ENCODE results near the gene VEGFD.
A peak's percentile ranks its signal among the peaks of the same experiment; 100 is the strongest.
"Not testable (repeated sequence)": the region's sequence is repeated elsewhere in the genome, so short reads cannot be mapped to it uniquely, and the experiment has no call there.

The VEGFD gene

DNA sequence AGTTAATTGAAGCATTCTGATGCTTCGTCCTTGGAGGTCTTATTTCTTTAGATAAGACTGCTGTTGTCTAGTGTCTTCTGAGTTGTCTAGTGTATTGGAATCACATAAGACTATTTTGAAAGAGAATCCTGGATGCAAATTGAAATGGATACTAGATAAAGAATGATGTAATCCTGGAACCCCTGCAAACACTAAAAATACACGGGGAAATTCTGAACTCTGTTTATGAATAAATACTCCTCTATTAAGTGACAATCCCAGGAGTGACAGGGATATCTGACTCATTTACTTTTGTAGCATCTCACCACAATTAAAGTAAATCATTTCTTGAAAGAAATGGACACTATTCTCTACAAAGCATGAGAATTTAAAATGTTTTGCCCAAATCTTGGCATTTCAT lies 69.7 kb downstream of the VEGFD start:
- no peak for FAIRE-seq
- TF ChIP-seq, protein P1, sequence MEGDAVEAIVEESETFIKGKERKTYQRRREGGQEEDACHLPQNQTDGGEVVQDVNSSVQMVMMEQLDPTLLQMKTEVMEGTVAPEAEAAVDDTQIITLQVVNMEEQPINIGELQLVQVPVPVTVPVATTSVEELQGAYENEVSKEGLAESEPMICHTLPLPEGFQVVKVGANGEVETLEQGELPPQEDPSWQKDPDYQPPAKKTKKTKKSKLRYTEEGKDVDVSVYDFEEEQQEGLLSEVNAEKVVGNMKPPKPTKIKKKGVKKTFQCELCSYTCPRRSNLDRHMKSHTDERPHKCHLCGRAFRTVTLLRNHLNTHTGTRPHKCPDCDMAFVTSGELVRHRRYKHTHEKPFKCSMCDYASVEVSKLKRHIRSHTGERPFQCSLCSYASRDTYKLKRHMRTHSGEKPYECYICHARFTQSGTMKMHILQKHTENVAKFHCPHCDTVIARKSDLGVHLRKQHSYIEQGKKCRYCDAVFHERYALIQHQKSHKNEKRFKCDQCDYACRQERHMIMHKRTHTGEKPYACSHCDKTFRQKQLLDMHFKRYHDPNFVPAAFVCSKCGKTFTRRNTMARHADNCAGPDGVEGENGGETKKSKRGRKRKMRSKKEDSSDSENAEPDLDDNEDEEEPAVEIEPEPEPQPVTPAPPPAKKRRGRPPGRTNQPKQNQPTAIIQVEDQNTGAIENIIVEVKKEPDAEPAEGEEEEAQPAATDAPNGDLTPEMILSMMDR (IDR thresholded peaks at IDR 0.05; ENCODE audit: insufficient read depth, missing control alignments) = no peak
- DNase-seq (ENCODE audit: insufficient read length, low spot score) = no peak

- no peak for DNase-seq (ENCODE audit: insufficient read length, low spot score)
- FAIRE-seq = no peak
- TF ChIP-seq, protein P1 (IDR thresholded peaks at IDR 0.05; ENCODE audit: insufficient read depth, missing control alignments) = no peak
These were observed 73.1 kb downstream of the VEGFD start for GRCh38 chrX:15311119-15311518.

- TF ChIP-seq, protein P1 (IDR thresholded peaks at IDR 0.05; ENCODE audit: insufficient read depth, missing control alignments) = no peak
- no peak for FAIRE-seq
- DNase-seq (ENCODE audit: insufficient read length, low spot score) = no peak
These were observed 74.1 kb downstream of the VEGFD start for GRCh38 chrX:15310117-15310516.

DNA sequence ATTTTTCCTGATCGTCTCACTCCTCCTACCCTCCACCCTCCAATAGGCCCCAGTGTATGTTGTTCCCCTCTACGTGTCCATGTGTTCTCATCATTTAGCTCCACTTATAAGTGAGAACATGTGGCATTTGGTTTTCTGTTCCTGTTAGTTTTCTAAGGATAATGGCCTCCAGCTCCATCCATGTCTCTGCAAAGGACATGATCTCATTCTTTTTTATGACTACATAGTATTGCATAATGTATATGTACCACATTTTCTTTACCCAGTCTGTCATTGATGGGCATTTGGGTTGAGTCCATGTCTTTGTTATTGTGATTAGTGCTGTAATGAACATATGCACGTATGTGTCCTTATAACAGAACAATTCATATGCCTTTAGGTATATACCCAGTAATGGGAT lies 78.3 kb downstream of the VEGFD start:
- DNase-seq (ENCODE audit: insufficient read length, low spot score); FAIRE-seq: not testable (repeated sequence)

GRCh38 chrX:15301924-15302323 lies 82.3 kb downstream of the VEGFD start:
- FAIRE-seq (no peak), DNase-seq (ENCODE audit: insufficient read length, low spot score) (no peak)
- TF ChIP-seq, protein P1 (IDR thresholded peaks at IDR 0.05; ENCODE audit: insufficient read depth, missing control alignments) = no peak

GRCh38 chrX:15299941-15300851 lies 84.0 kb downstream of the VEGFD start:
- FAIRE-seq (no peak), DNase-seq (ENCODE audit: insufficient read length, low spot score) (no peak)
- TF ChIP-seq, protein P1 (IDR thresholded peaks at IDR 0.05; ENCODE audit: insufficient read depth, missing control alignments) = peak; percentile 29

- FAIRE-seq (no peak), DNase-seq (ENCODE audit: insufficient read length, low spot score) (no peak)
- TF ChIP-seq, protein P1 (IDR thresholded peaks at IDR 0.05; ENCODE audit: insufficient read depth, missing control alignments) = no peak
These were observed 85.4 kb downstream of the VEGFD start for GRCh38 chrX:15298780-15299179.

Measured in D721Med (cell line).